OCI-LY3 (cell line): ENCODE measurements around the gene BTBD9.

Experiments used
- EZH2phosphoT487 ChIP-seq: fragments of 200-600 bp; shearing (Covaris generic); IDR thresholded peaks from 2 replicates; pipeline ENCODE4 v1.6.1; 2018; ENCODE audit warnings: antibody characterized with exemption, mixed run types, low read depth
- TF ChIP-seq, protein P1 (sequence below): fragments of 200-600, 300-600 bp; sonication (generic); IDR thresholded peaks from 2 replicates; pipeline ENCODE4 v1.5.1; 2014; ENCODE audit warnings: antibody characterized with exemption, low read length, low read depth

- TF ChIP-seq, protein P1, sequence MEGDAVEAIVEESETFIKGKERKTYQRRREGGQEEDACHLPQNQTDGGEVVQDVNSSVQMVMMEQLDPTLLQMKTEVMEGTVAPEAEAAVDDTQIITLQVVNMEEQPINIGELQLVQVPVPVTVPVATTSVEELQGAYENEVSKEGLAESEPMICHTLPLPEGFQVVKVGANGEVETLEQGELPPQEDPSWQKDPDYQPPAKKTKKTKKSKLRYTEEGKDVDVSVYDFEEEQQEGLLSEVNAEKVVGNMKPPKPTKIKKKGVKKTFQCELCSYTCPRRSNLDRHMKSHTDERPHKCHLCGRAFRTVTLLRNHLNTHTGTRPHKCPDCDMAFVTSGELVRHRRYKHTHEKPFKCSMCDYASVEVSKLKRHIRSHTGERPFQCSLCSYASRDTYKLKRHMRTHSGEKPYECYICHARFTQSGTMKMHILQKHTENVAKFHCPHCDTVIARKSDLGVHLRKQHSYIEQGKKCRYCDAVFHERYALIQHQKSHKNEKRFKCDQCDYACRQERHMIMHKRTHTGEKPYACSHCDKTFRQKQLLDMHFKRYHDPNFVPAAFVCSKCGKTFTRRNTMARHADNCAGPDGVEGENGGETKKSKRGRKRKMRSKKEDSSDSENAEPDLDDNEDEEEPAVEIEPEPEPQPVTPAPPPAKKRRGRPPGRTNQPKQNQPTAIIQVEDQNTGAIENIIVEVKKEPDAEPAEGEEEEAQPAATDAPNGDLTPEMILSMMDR: no peak
- no peak for TF ChIP-seq EZH2phosphoT487
Observed at GRCh38 chr6:38393986-38394385, 245.7 kb downstream of the BTBD9 start.
